Parathyroid adenoma (tissue), 2 donors: ENCODE data around the gene LGR5.

Source experiments
- H2AFZ ChIP-seq: fragments of 300-600 bp; sonication (generic); one replicate; pipeline ENCODE4 v1.7.0; 2017; ENCODE audit warnings: antibody characterized with exemption, mild to moderate bottlenecking
- H3K27ac ChIP-seq: fragments of 300-600 bp; sonication (generic); one replicate; pipeline ENCODE4 v1.7.0; 2017
- H3K27me3 ChIP-seq: fragments of 300-600 bp; sonication (generic); one replicate; pipeline ENCODE4 v1.7.0; 2017; ENCODE audit warnings: low read length; ENCODE audit not compliant: control insufficient read depth, insufficient read depth
- H3K36me3 ChIP-seq: fragments of 300-600 bp; sonication (generic); one replicate; pipeline ENCODE4 v1.7.0; 2017; ENCODE audit warnings: low read length; ENCODE audit not compliant: control insufficient read depth, insufficient read depth
- H3K4me1 ChIP-seq: fragments of 300-600 bp; sonication (generic); one replicate; pipeline ENCODE4 v1.7.0; 2017; ENCODE audit warnings: control low read depth
- H3K4me2 ChIP-seq: fragments of 300-600 bp; sonication (generic); one replicate; pipeline ENCODE4 v1.7.0; 2017; ENCODE audit warnings: low read length
- H3K4me3 ChIP-seq: fragments of 300-600 bp; sonication (generic); one replicate; pipeline ENCODE4 v1.7.0; 2017; ENCODE audit warnings: low read depth, low read length
- H3K79me2 ChIP-seq: fragments of 300-600 bp; sonication (generic); one replicate; pipeline ENCODE4 v1.7.0; 2017; ENCODE audit warnings: control low read depth
- H3K9ac ChIP-seq: fragments of 300-600 bp; sonication (generic); one replicate; pipeline ENCODE4 v1.7.0; 2017; ENCODE audit warnings: mild to moderate bottlenecking
- H3K9me3 ChIP-seq: fragments of 300-600 bp; sonication (generic); one replicate; pipeline ENCODE4 v1.7.0; 2017; ENCODE audit warnings: low read length; ENCODE audit not compliant: control insufficient read depth
- TF ChIP-seq, protein P1 (sequence below): fragments of 300-600 bp; sonication (generic); IDR thresholded peaks from one replicate; pipeline ENCODE4 v1.7.0; 2017; ENCODE audit warnings: antibody characterized with exemption, mild to moderate bottlenecking
- donor health status: primary hyperparathyroidism.

Gene LGR5

DNA sequence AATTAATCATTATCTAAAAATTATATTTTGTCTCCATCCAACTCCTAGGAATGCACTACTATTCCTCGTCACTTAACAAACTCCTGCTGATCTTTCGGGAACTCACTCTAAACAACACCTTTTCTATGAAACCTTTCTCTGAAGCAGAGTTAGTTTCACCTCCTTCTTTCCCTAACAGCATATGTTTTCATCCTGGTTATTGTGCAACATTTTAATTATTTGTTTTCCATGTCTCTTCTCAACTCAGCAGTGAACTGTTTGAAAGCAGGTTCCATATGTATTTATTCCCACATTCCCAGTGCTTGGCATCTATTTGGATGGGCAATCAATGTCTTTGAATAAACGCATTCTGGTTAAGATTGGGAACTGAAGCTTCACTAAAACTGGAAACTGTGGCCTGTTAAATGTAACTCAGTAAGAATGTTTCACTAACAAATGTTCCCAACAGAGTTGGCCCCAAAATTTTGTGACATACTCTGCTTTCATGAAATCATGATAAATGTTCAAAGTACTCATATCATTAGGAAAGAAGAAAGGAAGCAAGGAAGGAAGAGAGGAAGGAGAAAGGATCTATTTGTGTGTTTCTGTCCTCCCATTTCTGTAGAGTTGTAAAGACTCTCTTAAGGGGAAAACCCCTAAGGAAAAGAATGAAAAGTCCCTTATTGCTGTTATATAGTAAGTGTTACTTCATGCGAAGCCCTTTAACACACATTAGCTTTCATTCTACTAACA is 13.9 kb upstream of the LGR5 start:
- Histone ChIP-seq H3K4me3 (no peak overlapping the region), H3K79me2 (no peaks in the 10 kb centered on the region), H3K9ac (no peak overlapping the region), H3K4me2 (no peak overlapping the region), H3K27ac (no peak overlapping the region), H2AFZ (no peak overlapping the region), H3K27me3 (no peaks in the 10 kb centered on the region), H3K9me3 (no peaks in the 10 kb centered on the region), H3K36me3 (no peaks in the 10 kb centered on the region), H3K4me1 (no peaks in the 10 kb centered on the region)
- TF ChIP-seq, protein P1, sequence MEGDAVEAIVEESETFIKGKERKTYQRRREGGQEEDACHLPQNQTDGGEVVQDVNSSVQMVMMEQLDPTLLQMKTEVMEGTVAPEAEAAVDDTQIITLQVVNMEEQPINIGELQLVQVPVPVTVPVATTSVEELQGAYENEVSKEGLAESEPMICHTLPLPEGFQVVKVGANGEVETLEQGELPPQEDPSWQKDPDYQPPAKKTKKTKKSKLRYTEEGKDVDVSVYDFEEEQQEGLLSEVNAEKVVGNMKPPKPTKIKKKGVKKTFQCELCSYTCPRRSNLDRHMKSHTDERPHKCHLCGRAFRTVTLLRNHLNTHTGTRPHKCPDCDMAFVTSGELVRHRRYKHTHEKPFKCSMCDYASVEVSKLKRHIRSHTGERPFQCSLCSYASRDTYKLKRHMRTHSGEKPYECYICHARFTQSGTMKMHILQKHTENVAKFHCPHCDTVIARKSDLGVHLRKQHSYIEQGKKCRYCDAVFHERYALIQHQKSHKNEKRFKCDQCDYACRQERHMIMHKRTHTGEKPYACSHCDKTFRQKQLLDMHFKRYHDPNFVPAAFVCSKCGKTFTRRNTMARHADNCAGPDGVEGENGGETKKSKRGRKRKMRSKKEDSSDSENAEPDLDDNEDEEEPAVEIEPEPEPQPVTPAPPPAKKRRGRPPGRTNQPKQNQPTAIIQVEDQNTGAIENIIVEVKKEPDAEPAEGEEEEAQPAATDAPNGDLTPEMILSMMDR = no peak

DNA sequence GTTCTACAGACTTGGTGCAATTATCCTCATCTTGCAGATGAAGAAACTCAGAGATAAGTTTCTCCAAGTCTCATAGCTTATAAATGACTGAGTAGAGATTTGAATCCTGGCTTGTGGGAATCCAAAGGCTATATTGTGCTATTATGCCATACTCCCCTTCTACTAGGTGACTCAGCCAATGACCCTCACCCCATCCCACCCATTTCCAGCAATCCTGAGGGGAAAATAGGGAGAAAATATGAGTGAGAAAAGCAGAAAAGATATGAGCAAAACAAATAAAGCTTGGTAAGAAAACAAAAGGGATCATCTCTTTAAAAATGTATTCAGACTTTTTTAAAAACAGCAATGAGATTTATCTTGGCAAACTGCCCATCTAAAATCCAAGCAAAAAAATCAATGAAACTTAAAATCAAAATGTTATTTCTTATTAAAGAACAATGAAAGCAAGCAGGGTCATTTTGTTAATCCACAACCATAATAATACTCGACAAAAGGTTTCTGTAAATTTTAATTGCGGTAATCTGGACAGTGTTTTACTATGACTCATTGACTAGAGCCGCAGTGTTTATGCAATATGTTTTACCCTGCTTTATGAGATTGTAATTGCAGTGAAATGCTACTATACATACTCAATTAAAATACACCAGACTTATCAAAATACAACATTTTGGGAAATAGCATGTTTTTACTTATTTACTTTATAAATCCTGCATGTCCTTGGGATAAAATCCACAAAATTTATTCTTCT is 13.1 kb upstream of the LGR5 start:
- Histone ChIP-seq H3K4me3 (no peak overlapping the region), H3K4me2 (no peak overlapping the region), H3K79me2 (no peaks in the 10 kb centered on the region), H3K9me3 (no peaks in the 10 kb centered on the region), H3K36me3 (no peaks in the 10 kb centered on the region), H3K9ac (no peak overlapping the region), H3K27ac (no peak overlapping the region), H3K27me3 (no peaks in the 10 kb centered on the region), H3K4me1 (no peaks in the 10 kb centered on the region), H2AFZ (no peak overlapping the region)
- TF ChIP-seq, protein P1 = no peak

DNA sequence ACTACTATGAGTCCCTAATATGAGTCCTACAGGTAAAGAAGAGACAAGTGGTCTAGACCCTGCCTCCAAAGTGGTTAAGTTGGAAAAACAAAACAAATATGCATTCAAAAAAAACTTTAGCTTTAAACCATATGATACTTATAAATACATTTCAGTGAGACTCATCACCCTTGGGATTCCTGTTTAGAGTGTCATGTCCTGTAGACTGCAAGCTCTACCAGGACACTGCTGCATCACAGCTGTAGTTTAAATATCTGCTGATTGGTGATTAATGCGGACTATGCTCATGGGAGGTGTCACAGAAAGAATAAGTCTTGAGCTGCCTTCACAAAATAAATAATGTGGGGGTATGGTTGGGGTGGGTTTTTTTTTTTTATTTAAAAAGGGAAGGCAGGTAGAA is 8.8 kb upstream of the LGR5 start:
- Histone ChIP-seq H3K27me3 (no peaks in the 10 kb centered on the region), H3K9ac (no peak overlapping the region), H2AFZ (no peak overlapping the region), H3K4me3 (no peak overlapping the region), H3K79me2 (no peaks in the 10 kb centered on the region), H3K4me1 (no peaks in the 10 kb centered on the region), H3K4me2 (no peak overlapping the region), H3K9me3 (no peaks in the 10 kb centered on the region), H3K27ac (no peak overlapping the region), H3K36me3 (no peaks in the 10 kb centered on the region)
- TF ChIP-seq, protein P1 = no peak

DNA sequence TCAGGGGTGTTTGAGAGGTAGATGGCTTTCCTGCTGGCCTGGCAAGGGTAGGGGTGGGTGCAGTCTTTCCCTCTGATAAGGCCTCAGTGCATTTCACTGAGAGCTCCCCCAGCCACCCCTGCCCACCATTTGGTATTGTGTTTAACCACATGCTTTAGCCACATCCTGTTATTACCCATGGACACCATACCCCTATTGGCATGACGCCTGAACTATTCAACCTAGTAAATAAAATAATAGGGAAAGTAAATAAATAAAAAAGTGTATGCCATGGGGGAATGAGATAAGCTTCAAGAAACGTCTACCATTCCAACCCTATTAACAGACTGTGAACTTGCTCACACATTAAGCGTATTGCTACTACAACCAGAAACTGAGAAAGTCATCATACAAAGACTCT is 7.6 kb upstream of the LGR5 start:
- Histone ChIP-seq H3K9ac (no peak overlapping the region), H3K27ac (no peak overlapping the region), H3K36me3 (no peaks in the 10 kb centered on the region), H3K4me2 (no peak overlapping the region), H3K27me3 (no peaks in the 10 kb centered on the region), H3K79me2 (no peaks in the 10 kb centered on the region), H2AFZ (no peak overlapping the region), H3K4me3 (no peak overlapping the region), H3K4me1 (no peaks in the 10 kb centered on the region), H3K9me3 (no peaks in the 10 kb centered on the region)
- TF ChIP-seq, protein P1 = no peak
